NCI-H510A treated with DMSO at 0.1 percent for 48 hours (cell line): ENCODE data around the gene MMRN2.
A peak's percentile ranks its signal among the peaks of the same experiment; 100 is the strongest.

Experiments
- DNase-seq: peaks from one replicate; lab custom pipeline; 2025; lab: John Stamatoyannopoulos, UW

The MMRN2 gene

DNA sequence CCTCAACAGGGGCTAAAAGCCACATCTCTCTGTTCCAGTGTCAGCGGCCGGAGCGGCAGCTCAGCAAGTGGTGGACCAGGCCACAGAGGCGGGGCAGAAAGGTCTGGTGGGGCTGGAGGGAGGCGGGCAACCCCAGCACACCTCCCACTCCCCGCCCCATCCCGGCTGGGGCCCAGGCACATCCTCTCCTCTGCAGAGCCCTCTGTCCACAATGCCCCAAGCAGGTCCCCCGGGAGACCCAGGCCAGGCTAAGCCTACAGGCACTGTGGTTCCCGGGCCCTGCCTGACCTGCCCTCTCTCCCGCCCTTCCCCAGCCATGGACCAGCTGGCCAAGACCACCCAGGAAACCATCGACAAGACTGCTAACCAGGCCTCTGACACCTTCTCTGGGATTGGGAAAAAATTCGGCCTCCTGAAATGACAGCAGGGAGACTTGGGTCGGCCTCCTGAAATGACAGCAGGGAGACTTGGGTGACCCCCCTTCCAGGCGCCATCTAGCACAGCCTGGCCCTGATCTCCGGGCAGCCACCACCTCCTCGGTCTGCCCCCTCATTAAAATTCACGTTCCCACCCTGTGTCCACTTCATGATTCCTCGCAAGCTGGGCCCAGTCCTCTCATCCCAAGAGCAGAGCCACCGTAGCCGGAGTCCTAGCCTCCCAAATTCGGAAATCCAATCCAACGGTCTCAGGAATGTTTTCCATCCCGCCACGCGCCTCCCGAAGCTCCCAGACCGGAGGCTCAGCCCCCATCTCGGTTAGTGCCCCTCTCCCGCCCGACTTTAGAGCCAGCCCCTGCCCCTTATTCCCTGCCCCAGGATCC lies 13.0 kb upstream of the MMRN2 start:
- no peak for DNase-seq

DNA sequence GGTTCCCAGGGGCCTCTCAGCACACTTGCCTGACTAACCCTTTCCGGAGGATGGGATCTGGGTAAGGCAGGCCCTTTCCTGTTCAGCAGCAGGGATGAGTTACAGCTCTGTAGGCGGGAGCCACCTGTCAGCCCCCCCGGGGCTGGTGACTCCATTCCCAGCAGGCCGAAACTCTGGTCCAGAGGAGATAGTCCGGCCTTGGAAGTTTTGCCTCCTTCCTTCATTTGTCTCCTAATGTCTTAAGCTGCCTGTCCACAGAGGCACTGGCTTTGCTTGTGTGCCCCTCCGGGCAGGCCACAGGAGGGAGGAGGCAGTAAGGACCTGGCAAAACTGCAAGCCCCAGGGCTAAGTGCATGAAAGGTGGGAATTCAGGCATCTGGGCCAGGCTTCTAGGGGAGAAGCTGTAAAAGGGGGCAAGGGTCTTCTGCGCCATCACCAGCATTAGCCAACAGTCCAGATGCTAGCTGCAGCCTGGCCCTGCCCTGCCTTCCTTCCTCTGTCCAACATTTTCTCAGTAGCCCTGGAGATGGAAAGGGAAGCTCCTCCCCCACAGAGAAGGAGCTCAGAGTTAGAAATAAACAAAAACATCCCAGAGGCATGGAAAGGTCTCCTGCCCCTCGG lies 12.1 kb upstream of the MMRN2 start:
- DNase-seq: no peak

DNA sequence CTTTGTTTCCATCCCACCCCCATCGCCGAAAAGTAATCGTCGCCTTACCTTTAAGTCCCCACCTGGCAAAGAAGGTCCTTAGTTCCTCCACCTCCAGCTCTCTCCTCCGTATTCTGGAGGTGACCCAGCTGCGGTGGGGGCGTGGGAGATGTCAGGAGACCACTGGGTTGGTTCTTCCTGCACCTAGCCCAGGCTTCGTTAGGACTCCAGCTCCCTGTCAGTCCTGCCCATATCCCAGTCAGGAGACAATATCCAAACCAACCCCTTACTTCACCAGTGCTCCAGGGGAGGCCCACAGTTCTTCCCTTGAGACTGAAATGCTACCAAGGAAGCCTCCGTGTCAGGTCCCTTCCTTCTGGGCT lies 11.6 kb upstream of the MMRN2 start:
- DNase-seq: no peak

DNA sequence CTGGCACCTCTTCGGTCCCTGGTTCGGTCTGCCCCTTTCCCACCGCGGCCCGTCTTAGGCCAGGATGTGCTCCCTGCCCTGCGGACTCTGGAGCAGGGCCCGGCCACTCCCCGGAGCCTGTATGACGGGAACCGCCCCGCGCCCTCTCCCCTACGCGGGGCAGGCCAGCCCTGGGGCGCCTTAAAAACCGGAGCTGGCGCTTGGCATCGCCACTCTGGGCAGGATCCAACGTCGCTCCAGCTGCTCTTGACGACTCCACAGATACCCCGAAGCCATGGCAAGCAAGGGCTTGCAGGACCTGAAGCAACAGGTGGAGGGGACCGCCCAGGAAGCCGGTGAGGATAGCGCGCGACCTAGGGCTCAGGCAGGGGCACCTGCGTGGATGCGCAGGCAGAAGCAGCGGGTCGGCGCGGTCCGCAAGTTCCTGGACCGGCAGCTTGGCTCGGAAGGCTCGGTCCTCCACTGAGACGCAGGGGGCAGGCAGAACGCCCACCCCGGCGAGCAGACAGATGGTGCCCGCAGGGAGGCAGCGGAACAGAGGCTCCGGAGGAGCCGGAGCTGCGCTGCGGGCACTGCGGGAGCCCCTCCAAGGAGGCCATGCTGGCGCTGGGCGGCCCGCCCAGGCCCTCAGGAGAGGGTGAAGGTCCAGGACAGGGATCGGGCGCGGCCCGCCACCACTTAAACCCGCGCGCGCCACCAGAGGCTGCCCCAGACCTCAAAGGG lies 11.0 kb upstream of the MMRN2 start, which contains the start of gene ADIRF:
Gene ADIRF, plus strand, starts transcription at position 212 of the 723 bp plus-strand sequence. Its CDS starts 63 bp downstream, at position 275.
- DNase-seq: no peak

DNA sequence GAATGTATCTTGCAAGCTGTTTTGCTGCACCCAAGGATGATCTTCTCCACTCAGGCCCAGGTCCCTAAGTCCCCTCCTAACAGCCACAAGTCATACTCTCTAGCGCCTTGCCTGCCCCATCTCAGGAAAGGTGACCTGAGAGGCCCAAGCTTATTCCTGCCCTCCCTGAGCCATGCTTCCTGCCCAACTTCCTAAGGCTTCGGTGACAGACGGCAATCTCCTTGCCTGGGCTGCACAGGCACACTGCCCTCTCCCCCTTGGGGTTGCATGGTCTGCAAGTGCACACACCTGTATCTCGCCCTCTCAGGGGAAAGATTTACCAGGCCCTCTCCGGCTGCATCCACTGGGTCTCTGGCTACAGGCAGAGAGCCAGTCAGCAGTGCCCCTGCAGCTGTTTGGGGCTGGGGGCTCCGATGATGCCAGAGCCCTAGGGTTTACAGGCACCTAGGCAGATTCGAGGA lies 10.1 kb upstream of the MMRN2 start:
- DNase-seq: no peak

DNA sequence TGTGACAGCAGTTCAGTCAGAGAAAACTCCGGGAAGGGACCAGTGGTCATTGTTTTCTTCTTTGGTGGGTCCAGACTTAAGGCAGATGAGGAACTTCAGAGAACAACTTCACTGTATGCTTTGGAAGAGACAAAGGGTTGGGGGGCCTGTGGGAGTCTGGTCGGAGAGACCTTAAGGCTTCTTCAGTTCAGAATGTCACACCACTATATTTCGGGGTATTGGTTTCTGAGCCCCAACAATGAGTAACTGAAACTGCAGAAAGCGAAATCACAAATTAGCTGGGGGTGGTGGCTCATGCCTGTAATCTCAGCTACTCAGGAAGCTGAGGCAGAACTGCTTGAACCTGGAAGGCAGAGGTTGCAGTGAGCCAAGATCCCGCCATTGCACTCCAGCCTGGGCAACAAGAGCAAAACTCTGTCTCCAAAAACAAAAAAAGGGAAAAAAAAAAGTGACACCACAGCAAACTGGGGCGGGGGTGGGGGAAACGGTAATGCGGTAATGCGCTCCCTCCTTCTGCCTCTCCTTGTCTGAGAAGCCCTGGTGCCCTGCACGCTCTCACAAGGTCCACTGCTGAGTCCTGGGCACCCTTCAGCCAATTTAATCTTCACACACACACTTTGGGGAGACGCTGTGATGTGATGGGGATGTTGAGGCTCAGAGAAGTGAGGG lies 8.7 kb upstream of the MMRN2 start:
- DNase-seq: no peak

DNA sequence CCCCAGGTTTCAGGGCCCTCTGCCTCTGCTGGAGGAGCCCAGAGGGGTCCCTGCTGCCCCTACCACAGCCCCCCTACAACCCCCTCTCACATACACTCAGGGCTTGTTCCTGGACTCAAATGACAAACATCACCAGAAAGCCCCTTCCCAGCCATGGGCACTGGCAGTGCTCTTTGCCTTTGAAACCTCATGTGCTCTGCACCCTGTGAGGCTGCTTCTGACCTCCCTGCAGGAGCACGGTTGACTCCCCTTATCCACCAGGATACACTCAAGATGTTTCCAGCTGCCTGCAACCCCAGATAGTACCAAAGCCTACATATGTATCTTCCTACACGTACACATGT lies 7.4 kb upstream of the MMRN2 start:
- no peak for DNase-seq

DNA sequence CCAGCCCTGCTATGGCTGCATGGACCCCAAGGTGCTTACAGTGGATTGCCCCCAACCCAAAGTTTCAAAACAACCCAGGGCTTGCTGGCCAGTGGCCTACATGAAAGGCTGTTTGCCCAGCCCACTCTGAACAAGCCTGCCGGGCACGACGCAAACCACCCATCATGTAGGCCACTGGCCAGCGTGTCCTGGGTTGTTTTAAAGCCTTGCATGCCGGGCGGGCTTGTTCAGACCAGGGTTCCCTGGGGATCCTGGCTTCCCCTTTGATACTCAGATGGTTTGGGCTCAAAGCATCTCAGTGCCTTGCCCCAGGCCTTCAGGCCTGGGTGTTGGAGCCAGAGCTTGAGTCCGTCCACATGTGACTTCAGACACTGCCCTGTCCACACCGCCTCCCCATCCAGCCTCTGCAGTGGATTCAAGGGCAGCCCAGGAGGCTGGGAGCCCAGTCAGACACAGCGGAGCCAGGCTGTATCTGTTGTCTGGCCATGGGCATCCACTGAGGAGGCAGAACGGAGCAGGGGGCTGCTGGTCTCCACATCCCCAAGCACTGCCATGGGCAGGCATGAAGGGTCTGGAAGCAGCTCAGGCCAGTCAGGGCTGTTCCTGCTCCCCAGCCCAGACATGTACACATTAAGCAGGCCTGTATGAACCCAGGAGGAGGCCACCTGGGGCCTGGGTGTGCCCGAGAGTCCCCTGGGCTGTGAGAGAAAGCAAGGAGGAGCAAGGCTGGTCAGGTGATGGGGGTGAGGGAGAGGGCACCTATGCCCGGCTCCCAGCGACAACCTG lies 6.8 kb upstream of the MMRN2 start:
- no peak for DNase-seq

DNA sequence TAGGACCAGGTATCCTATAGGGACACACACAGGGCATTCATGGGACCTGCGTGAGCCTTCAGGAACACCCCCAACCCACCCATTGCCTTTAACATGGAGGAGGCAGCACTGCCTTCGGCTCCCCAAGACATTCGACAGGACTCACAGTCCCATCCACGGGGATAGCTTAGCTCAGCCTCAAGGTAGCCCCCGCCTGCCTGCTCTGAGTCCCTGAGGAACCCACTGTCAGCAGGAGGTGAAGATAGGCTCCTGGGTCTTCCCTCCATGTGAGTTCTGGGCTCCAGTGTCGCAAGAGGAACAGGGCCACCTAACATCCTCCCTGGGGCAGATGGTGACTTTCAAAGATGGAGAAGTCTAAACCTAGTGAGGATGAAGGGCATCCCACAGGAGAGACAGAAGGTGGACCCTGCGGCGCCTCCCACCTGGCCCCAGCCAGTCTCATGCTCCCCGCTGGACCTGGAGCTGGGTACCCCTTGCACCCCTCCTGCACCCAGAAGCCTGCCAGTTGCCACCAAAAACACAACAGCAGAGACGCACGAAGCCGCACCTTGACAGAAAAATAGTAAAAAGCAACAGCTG lies 6.0 kb upstream of the MMRN2 start:
- DNase-seq: no peak

DNA sequence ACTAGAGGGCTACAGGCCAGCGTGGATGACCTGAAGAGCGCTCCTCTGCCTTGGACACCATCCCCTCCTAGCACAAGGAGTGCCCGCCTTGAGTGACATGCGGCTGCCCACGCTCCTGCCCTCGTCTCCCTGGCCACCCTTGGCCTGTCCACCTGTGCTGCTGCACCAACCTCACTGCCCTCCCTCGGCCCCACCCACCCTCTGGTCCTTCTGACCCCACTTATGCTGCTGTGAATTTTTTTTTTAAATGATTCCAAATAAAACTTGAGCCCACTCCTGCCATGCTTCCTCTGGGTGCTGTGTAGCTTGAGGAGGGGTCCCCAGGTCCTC lies 5.5 kb upstream of the MMRN2 start:
- no peak for DNase-seq

DNA sequence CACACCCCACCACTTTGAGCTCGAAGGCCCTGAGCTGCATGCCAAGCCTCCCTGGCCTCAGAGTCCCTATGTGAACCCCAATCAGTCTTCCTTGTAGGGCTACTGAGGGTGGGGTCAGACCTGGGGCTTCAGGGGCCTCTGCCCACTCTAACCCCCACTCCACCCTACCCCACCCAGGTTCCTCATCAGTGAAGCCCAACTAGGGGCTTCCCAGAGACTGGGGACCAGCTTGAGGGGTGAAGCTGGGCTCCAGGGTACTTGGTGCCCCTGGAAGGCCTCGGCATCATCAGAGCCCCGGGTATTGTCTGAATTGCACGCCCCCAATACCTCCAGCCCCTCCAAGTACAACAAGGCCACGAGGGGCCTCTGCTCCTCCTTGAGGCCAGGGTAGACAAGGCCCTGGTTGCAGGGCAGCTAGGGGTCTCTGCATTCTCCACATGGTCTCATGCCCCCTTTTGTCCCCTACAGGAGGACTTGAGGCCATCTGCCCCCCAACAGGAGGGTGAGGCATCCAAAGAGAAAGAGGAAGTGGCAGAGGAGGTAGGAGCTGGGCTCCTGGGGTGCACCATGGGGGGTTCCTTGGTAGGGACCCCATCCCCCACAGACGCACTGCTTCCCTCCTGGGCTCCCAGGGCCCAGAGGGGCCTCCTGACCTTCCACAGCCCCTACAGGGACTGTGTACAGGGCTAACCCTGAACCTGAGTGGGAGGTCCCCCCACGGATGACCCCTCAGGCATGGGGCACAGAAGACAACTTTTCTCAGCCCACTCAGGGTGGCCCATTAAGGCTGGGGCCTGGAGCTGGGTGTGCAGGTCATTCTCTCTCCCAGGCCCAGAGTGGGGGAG lies 4.9 kb upstream of the MMRN2 start:
- DNase-seq: no peak

DNA sequence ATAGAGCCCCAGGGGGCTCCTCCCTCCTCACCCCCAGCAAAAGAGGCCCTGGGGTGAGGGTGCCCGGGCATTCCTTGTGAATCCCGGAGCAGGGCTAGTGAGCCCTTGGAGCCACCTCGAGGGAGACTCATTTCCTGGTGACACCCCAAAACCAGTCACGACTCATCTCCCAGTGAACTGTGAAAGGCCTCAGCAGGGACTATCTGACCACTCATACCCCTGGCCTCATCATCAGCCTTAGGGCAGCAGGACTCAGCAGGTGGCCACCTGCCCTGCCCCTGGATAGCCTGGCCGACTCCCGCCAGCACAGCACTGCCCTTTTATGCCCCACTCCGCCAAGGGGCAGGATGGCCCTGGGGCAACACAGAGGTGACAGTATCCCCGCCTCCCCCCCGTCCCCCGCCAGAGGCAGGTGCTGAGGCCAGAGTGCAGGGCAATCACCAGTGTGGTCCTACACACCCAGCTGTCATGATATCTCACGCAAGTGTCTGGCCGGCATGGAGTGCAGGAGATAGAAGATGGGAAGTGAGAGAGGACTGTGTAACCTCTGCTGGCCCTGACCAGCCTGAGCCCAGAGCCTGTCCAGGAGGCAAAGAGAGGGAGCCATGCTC lies 4.2 kb upstream of the MMRN2 start:
- DNase-seq: no peak

DNA sequence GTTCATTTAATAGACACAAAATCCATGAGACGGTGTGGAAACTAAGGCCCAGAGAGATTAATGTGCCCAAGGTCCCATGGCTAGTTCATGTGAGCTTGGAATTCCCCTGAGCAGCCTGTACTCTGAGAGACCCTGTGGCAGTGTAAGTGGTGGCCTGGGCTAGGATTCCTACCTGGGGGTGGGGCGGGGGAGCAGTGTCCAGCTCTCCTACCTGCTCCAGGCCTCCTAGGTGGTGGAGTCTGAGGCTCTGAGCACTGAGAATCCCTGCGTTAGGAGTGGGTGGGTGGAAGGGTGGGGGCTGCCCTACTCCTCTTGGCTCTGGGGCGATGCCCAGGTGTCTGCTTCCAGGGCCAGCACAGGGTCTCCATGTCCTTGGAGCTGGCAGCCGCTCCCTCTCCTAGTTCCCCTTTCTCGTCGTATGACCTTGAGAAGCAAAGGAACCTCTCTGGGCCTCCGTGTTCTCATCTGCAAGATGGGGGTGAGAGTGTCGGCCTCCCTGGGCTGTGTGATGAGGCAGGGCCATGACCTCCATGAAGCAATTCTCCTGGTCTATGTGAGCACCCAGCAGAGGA lies 3.5 kb upstream of the MMRN2 start:
- DNase-seq: no peak

DNA sequence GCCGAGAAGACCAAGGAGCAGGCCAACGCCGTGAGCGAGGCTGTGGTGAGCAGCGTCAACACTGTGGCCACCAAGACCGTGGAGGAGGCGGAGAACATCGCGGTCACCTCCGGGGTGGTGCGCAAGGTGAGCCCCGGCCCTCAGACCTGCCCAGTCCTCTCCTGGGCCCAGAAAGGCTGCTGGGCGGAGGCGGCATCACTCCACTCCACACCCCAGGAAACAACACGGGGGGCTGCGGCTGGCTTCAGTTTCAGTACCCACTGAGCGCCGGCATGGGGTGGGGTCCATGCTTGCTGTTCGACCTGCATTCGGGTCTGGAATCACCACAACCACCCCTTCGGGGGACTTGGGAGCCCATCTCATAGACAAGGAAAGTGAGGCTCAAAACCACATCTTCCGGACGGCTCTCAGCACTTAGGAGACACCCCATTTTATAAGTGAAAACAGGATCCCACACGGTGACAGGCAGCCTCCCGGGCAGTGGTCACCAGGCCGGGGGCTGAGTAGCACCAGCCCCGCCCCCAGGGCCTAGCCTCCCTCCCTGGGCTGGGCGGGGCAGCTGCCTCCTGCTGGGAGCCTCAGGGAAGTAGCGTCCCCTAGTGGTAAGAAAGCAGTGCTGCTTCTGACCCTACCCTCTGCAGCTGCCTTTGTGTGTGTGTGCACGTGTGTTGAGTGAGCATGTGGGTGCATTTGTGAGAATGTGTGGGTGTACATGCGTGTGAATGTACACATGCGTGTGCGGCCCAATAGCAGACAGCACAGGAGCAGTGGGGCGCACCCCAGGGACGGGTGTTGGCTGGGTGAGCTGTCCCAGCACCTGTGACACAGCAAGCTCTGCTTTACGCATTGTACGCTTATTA lies 2.8 kb upstream of the MMRN2 start:
- DNase-seq: no peak

DNA sequence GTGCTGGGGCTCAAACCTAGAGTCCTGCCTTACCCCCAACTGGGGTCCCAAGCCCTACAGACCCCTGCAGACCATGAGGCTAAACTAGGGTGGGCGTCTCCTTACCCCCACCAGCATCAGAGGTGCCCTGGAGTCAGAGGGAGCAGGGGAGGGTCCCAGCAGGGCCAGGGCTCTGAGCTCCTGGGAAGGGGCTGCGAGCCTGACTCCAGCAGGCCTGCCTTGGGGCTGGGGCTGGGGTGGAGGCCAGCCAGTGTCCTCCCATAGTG lies 2.3 kb upstream of the MMRN2 start:
- no peak for DNase-seq

DNA sequence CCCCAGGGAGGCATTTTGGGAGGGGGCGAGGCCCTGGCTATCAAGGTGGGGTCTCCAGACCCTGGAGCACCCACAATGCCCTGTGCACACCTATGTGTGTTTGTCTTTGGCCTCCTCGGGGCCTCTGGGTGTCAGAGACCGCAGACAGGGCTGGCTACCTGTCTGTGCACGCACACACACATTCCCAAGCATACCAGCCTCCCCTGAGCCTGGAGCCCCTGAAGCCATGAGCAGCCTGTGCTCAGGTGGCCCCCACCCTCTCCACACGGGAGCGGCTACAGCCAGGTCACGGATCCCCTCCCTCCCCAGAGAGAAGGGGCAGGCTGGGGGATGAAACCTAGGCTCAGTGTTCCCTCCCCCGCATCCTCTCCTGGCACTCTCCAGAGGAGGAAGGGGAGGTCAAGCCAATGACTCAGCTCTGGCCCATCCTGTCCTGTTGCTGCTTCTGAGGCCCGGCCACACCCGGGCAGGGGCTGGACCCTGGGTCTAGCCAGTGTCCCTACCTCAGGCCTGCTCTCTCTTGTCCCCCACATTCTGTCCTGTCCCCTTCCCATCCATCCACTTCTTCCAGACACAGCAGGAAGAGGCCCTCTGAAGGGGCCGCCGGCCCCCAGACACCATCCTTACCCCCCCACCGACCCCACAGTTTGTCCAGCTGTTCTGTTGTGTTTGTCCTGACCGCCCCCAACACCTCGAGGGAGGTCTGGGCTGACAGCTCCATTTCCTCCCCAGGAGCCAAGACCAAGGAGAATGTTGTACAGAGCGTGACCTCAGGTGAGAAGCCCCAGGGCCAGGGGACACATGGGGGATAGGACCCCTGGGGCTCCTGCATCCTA lies 1.7 kb upstream of the MMRN2 start:
- no peak for DNase-seq

DNA sequence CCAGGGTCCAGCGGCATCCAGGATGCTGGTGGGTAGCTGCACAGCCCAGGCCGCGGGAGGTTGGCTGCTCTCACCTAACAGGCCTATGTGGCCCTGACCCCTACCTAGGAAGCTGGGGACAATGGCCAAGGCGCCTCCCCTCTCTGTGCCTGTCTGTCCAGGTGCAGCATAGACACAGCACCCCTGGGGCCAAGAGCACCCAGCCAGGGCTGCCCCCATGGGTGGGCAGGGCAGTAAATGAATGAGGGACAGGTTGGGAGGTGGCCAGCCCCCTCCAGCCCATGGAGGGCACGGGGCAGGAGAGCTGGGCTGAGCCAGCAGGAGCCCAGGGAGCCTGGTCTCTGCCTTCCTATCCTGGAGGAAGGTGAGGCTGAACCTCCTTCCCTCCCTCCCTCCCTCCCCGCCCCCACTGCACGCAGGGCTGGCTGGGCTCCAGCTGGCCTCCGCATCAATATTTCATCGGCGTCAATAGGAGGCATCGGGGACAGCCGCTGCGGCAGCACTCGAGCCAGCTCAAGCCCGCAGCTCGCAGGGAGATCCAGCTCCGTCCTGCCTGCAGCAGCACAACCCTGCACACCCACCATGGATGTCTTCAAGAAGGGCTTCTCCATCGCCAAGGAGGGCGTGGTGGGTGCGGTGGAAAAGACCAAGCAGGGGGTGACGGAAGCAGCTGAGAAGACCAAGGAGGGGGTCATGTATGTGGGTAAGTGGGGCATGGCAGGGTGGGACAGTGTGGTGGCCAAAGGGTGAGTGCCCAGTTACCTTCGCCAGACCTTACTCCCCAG lies 893 bp upstream of the MMRN2 start, which contains the start of gene SNCG:
Gene SNCG, plus strand, starts transcription at position 484 of the 785 bp plus-strand sequence. Its CDS starts 99 bp downstream, at position 583.
- peak; percentile 47 for DNase-seq
